BJ (cell line): ENCODE results near the gene SOST. TPM values are rescaled to one million over a fixed set of nuclear protein-coding genes. Genes with fewer than 3 reads are reported as not detected.

Experiments used
- CTCF ChIA-PET: fragments of 350-600 bp; formaldehyde crosslinking; extraction: SDS; loops from one replicate; lab custom pipeline; 2021; ENCODE audit warnings: antibody characterized with exemption, inconsistent platforms; lab: Yijun Ruan, JAX
- POLR2A ChIA-PET: fragments of 300-600 bp; sonication (Branson Sonifier 250); formaldehyde crosslinking; extraction: SDS; loops from one replicate; lab custom pipeline; 2021; ENCODE audit warnings: antibody characterized with exemption; lab: Charles Lee
- DNase-seq: peaks from one replicate; pipeline ENCODE4 v3.0.0-alpha.2; 2011; ENCODE audit warnings: low read depth
- H3K27me3 ChIP-seq: 2 replicates; pipeline ENCODE4 v1.6.0; 2011; ENCODE audit warnings: low read length; ENCODE audit not compliant: control insufficient read depth, insufficient read depth
- H3K36me3 ChIP-seq: 2 replicates; pipeline ENCODE4 v1.5.1; 2011; ENCODE audit warnings: low read length; ENCODE audit not compliant: control insufficient read depth, insufficient read depth
- H3K4me3 ChIP-seq: 2 replicates; pipeline ENCODE4 v1.5.1; 2011; ENCODE audit warnings: low read depth, mild to moderate bottlenecking, control low read depth, low read length
- CTCF ChIP-seq: IDR thresholded peaks from 2 replicates; pipeline ENCODE4 v1.5.1; 2011; ENCODE audit warnings: low read depth, mild to moderate bottlenecking, control low read depth, inconsistent platforms, low read length, moderate library complexity; ENCODE audit not compliant: insufficient read depth
- polyA plus RNA-seq: library from polyadenylated mRNA; depleted of rRNA; stranded (reverse); fragments of >200 nt; gene quantifications from 2 replicates; pipeline ENCODE4 v1.2.3, GENCODE V29; 2011

SOST gene
- polyA plus RNA-seq, 1 experiment: not detected

GRCh38 chr17:43750153-43750552, 8.4 kb downstream of the SOST start:
- peaks cover 3% of the 10 kb centered on the region; the same call in 1 of the 2 replicates for H3K27me3 ChIP-seq
- H3K4me3 ChIP-seq: no peak overlapping the region
- DNase-seq: no peak
- no peak for TF ChIP-seq CTCF
- ChIA-PET CTCF (interaction anchor here (1.1 to 19.9 kb wide), 4 partner anchors 9 to 50 kb away, joined by 3 to 784 read pairs (median 14); no protein-coding TSS in a partner anchor), POLR2A (no interaction called here)
- H3K36me3 ChIP-seq: no peaks in the 10 kb centered on the region

GRCh38 chr17:43745541-43745940, 13.1 kb downstream of the SOST start:
- no peak overlapping the region for H3K4me3 ChIP-seq
- TF ChIP-seq CTCF: no peak
- CTCF ChIA-PET: interaction anchor here (1.5 to 1.6 kb wide), 2 partner anchors 14 to 51 kb away, joined by 8 to 10 read pairs; no protein-coding TSS in a partner anchor
- H3K27me3 ChIP-seq: no peaks in the 10 kb centered on the region
- POLR2A ChIA-PET: no interaction called here
- no peak for DNase-seq
- no peaks in the 10 kb centered on the region for H3K36me3 ChIP-seq

- DNase-seq: no peak
- no peaks in the 10 kb centered on the region for H3K36me3 ChIP-seq
- CTCF ChIA-PET: interaction anchor here (0.6 to 2.8 kb wide), 4 partner anchors 9 to 356 kb away, joined by 3 to 12 read pairs (median 6); partner anchors contain the start of gene SOST
- POLR2A ChIA-PET: no interaction called here
- H3K4me3 ChIP-seq: no peak overlapping the region
- H3K27me3 ChIP-seq: no peaks in the 10 kb centered on the region
- no peak for TF ChIP-seq CTCF
These were observed 17.0 kb downstream of the SOST start for GRCh38 chr17:43741636-43742035.

GRCh38 chr17:43740541-43740940, 18.1 kb downstream of the SOST start:
- POLR2A ChIA-PET: no interaction called here
- H3K36me3 ChIP-seq: no peaks in the 10 kb centered on the region
- TF ChIP-seq CTCF: no peak
- H3K27me3 ChIP-seq: no peaks in the 10 kb centered on the region
- CTCF ChIA-PET: interaction anchor here (0.6 to 2.8 kb wide), 7 partner anchors 10 to 164 kb away, joined by 3 to 16 read pairs (median 3); partner anchors contain the start of gene SOST
- no peak for DNase-seq
- no peak overlapping the region for H3K4me3 ChIP-seq

GRCh38 chr17:43737722-43738121, 20.9 kb downstream of the SOST start:
- no peak for TF ChIP-seq CTCF
- Histone ChIP-seq H3K36me3 (no peaks in the 10 kb centered on the region), H3K27me3 (no peaks in the 10 kb centered on the region), H3K4me3 (no peak overlapping the region)
- no peak for DNase-seq
- CTCF ChIA-PET: interaction anchor here (1.2 to 1.3 kb wide), 3 partner anchors 22 to 43 kb away, joined by 3 to 4 read pairs (median 3); no protein-coding TSS in a partner anchor
- POLR2A ChIA-PET: no interaction called here
